Measurements from ENCODE around the gene HIRIP3.

DNA sequence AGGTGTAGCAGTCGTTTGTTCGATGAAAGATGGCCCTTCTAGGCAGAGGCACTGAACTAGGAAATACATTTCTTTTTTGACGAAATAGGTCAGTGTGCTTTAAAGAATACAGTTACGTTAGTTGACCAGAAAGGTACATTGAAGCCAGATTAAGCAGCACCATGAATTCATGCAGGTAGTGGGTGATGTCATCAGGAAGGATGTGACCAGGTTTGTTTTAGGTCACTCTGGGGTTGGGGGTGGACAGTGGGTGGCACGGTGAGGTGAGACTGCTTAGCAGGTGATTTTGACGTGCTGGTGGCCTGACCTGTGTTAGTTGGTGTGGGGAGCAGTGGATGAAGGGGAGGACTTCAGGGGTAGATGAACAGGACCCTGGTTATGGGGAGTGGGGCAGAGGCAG lies 4.2 kb upstream of the HIRIP3 start:
- no peak for TF ChIP-seq RFX5 (IDR thresholded peaks at IDR 0.05; ENCODE audit: low read depth, low read length)
- no peak for TF ChIP-seq CTCF (conservative IDR thresholded peaks at IDR 0.05; ENCODE audit: low read depth, low read length)
- TF ChIP-seq RCOR1 (IDR thresholded peaks at IDR 0.05; ENCODE audit: insufficient replicate concordance, low read length), result no peak
- TF ChIP-seq POLR2A (IDR thresholded peaks at IDR 0.05; ENCODE audit: low read depth, low read length), result no peak
- TF ChIP-seq MAZ (IDR thresholded peaks at IDR 0.05; ENCODE audit: borderline replicate concordance, low read depth, low read length), result no peak
- TF ChIP-seq NFE2L2 (IDR thresholded peaks at IDR 0.05; ENCODE audit: low read depth, low read length), result no peak
- no peak for TF ChIP-seq SMC3 (IDR thresholded peaks at IDR 0.05; ENCODE audit: low read depth, low read length)
- no peak for TF ChIP-seq USF2 (IDR thresholded peaks at IDR 0.05; ENCODE audit: low read depth, low read length)
- no peak for TF ChIP-seq ELK1 (IDR thresholded peaks at IDR 0.05; ENCODE audit: borderline replicate concordance, low read depth, low read length)
- no peak for TF ChIP-seq BHLHE40 (IDR thresholded peaks at IDR 0.05; ENCODE audit: low read depth, low read length)
